ENCODE results near the gene ERC2.
A peak's percentile ranks its signal among the peaks of the same experiment; 100 is the strongest.

ERC2 gene

GRCh38 chr3:55868347-55868746 is 599.9 kb downstream of the ERC2 start:
- no peak for ATAC-seq
- no peak for TF ChIP-seq ZC3H10 (CRISPR knock-in tag; IDR thresholded peaks at IDR 0.05)
- TF ChIP-seq ZNF8 (CRISPR knock-in tag; IDR thresholded peaks at IDR 0.05) = no peak
- TF ChIP-seq, protein P1, sequence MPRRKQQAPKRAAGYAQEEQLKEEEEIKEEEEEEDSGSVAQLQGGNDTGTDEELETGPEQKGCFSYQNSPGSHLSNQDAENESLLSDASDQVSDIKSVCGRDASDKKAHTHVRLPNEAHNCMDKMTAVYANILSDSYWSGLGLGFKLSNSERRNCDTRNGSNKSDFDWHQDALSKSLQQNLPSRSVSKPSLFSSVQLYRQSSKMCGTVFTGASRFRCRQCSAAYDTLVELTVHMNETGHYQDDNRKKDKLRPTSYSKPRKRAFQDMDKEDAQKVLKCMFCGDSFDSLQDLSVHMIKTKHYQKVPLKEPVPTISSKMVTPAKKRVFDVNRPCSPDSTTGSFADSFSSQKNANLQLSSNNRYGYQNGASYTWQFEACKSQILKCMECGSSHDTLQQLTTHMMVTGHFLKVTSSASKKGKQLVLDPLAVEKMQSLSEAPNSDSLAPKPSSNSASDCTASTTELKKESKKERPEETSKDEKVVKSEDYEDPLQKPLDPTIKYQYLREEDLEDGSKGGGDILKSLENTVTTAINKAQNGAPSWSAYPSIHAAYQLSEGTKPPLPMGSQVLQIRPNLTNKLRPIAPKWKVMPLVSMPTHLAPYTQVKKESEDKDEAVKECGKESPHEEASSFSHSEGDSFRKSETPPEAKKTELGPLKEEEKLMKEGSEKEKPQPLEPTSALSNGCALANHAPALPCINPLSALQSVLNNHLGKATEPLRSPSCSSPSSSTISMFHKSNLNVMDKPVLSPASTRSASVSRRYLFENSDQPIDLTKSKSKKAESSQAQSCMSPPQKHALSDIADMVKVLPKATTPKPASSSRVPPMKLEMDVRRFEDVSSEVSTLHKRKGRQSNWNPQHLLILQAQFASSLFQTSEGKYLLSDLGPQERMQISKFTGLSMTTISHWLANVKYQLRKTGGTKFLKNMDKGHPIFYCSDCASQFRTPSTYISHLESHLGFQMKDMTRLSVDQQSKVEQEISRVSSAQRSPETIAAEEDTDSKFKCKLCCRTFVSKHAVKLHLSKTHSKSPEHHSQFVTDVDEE (CRISPR knock-in tag; IDR thresholded peaks at IDR 0.05) = no peak
- no peak for TF ChIP-seq TOX (CRISPR knock-in tag; IDR thresholded peaks at IDR 0.05; ENCODE audit: borderline replicate concordance)
- no peak for TF ChIP-seq POU6F1 (CRISPR knock-in tag; IDR thresholded peaks at IDR 0.05; ENCODE audit: borderline replicate concordance, low read depth)

- ATAC-seq = no peak
- no peak for TF ChIP-seq ZFP30 (CRISPR knock-in tag; IDR thresholded peaks at IDR 0.05)
- TF ChIP-seq, protein P1 (CRISPR knock-in tag; IDR thresholded peaks at IDR 0.05) = no peak
- no peak for TF ChIP-seq GLIS3 (CRISPR knock-in tag; IDR thresholded peaks at IDR 0.05)
- no peak for TF ChIP-seq ZNF70 (CRISPR knock-in tag; IDR thresholded peaks at IDR 0.05)
- TF ChIP-seq ZNF8 (CRISPR knock-in tag; IDR thresholded peaks at IDR 0.05) = no peak
- no peak for TF ChIP-seq ZFP3 (CRISPR knock-in tag; IDR thresholded peaks at IDR 0.05)
- TF ChIP-seq RARB (CRISPR knock-in tag; IDR thresholded peaks at IDR 0.05) = no peak
- no peak for TF ChIP-seq TOX (CRISPR knock-in tag; IDR thresholded peaks at IDR 0.05; ENCODE audit: borderline replicate concordance)
- no peak for TF ChIP-seq SNAI2 (CRISPR knock-in tag; IDR thresholded peaks at IDR 0.05)
- no peak for TF ChIP-seq PATZ1 (CRISPR knock-in tag; IDR thresholded peaks at IDR 0.05; ENCODE audit: borderline replicate concordance)
- no peak for TF ChIP-seq ZC3H10 (CRISPR knock-in tag; IDR thresholded peaks at IDR 0.05)
- TF ChIP-seq OSR1 (CRISPR knock-in tag; IDR thresholded peaks at IDR 0.05) = no peak
- no peak for TF ChIP-seq ESRRG (CRISPR knock-in tag; IDR thresholded peaks at IDR 0.05)
Observed at GRCh38 chr3:55863028-55863427, 605.2 kb downstream of the ERC2 start.

- peak; percentile 75 for ATAC-seq
- TF ChIP-seq TOX (CRISPR knock-in tag; IDR thresholded peaks at IDR 0.05; ENCODE audit: borderline replicate concordance) (no peak), ZNF70 (CRISPR knock-in tag; IDR thresholded peaks at IDR 0.05) (no peak), ZFP3 (CRISPR knock-in tag; IDR thresholded peaks at IDR 0.05) (no peak), SNAI2 (CRISPR knock-in tag; IDR thresholded peaks at IDR 0.05) (no peak), RARB (CRISPR knock-in tag; IDR thresholded peaks at IDR 0.05) (no peak), ZFP30 (CRISPR knock-in tag; IDR thresholded peaks at IDR 0.05) (no peak), ISL1 (CRISPR knock-in tag; IDR thresholded peaks at IDR 0.05) (no peak), CREB5 (CRISPR knock-in tag; IDR thresholded peaks at IDR 0.05; ENCODE audit: low read depth) (no peak), ARNTL (CRISPR knock-in tag; IDR thresholded peaks at IDR 0.05; ENCODE audit: borderline replicate concordance, low read depth) (no peak)
Observed at GRCh38 chr3:55860049-55860721, 608.1 kb downstream of the ERC2 start.

Measured in SK-N-SH treated with all-trans-retinoic acid at 6 μM for 48 hours (cell line).